Measurements from ENCODE around the gene P2RX7.

Gene P2RX7

DNA sequence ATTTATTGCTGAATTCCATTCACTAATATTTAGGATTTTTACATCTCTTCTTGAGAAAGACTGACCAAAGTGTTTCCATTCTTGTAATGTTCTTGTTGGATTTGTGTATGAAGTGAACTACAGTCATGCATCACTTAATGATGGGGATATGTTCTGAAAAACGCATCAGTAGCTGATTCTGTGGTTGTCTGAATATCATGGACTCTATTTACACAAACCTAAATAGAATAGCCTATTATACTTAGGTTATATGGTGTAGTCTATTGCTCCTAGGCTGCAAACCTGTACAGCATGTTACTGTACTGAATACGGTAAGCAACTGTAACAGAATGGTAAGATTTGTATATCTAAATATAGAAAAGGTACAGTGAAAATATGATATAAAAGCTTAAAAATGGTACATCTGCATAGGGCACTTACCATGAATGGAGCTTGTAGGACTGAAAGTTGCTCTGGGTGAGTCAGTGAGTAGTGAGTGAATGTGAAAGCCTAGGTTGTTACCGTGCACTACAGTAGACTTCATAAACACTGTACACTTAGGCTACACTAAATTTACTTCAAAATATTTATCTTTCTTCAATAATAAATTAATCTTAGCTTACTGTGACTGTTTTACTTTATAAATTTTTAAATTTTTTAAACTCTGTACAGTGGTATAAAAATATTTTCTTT lies 49.7 kb downstream of the P2RX7 start:
- Histone ChIP-seq H3K9me3 (ENCODE audit: control insufficient read depth, low read length) (no peaks in the 10 kb centered on the region), H3K4me1 (ENCODE audit: control insufficient read depth, insufficient read depth, low read length) (no peaks in the 10 kb centered on the region), H3K4me3 (ENCODE audit: low read length) (no peak overlapping the region), H3K9ac (ENCODE audit: low read length) (no peak overlapping the region), H3K27me3 (replicated peaks; ENCODE audit: control insufficient read depth, insufficient read depth, low read length) (no peaks in the 10 kb centered on the region), H3K36me3 (ENCODE audit: control insufficient read depth, insufficient read depth, low read length, severe bottlenecking) (no peaks in the 10 kb centered on the region)
- no peak for DNase-seq (ENCODE audit: low read depth)

GRCh38 chr12:121184425-121184824 lies 51.7 kb downstream of the P2RX7 start:
- Histone ChIP-seq H3K27me3 (replicated peaks; ENCODE audit: control insufficient read depth, insufficient read depth, low read length) (no peaks in the 10 kb centered on the region), H3K9ac (ENCODE audit: low read length) (no peak overlapping the region), H3K4me1 (ENCODE audit: control insufficient read depth, insufficient read depth, low read length) (no peaks in the 10 kb centered on the region), H3K4me3 (ENCODE audit: low read length) (no peak overlapping the region), H3K36me3 (ENCODE audit: control insufficient read depth, insufficient read depth, low read length, severe bottlenecking) (no peaks in the 10 kb centered on the region), H3K9me3 (ENCODE audit: control insufficient read depth, low read length) (no peaks in the 10 kb centered on the region)
- no peak for DNase-seq (ENCODE audit: low read depth)

DNA sequence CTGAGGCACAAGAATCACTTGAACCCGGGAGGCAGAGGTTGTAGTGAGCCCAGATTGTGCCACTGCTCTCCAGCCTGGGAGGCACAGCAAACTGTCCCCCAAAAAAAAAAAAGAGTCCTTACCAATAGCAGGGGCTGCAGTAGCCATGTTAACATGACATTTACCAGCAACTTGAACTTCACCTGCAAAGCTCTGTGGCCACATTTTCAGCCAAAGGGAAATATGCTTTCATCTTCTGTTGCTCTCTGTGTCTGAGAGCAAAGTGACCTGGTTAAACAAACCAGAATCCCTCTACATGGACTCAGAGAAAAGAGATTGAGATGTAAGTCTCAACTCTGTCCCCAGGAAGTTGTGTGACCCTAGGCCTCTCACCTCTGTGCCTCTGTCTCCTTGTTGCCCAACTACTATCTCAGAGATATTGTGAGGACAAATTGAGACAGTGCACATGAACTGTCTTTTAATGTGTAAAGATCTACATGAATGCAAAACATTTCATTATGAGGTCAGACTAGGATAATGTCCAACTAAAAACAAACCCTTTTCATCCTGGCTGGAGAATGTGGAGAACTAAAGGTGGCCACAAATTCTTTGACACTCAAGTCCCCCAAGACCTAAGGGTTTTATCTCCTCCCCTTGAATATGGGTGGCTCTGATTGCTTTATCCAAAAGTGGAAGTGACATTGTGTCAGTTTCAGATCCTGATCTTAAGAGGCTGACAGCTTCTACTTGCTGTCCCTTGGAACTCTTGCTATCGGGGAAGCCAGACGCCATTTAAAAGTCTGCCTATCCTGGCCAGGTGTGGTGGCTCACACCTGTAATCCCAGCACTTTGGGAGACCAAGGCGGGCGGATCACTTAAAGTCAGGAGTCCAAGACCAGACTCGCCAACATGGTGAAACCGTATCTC lies 52.6 kb downstream of the P2RX7 start:
- Histone ChIP-seq H3K4me1 (ENCODE audit: control insufficient read depth, insufficient read depth, low read length) (peaks cover under 1% of the 10 kb centered on the region), H3K27me3 (replicated peaks; ENCODE audit: control insufficient read depth, insufficient read depth, low read length) (no peaks in the 10 kb centered on the region), H3K36me3 (ENCODE audit: control insufficient read depth, insufficient read depth, low read length, severe bottlenecking) (no peaks in the 10 kb centered on the region), H3K4me3 (ENCODE audit: low read length) (no peak overlapping the region), H3K9ac (ENCODE audit: low read length) (no peak overlapping the region), H3K9me3 (ENCODE audit: control insufficient read depth, low read length) (no peaks in the 10 kb centered on the region)
- no peak for DNase-seq (ENCODE audit: low read depth)

- H3K4me1 ChIP-seq (ENCODE audit: control insufficient read depth, insufficient read depth, low read length), result peaks cover 12% of the 10 kb centered on the region
- no peaks in the 10 kb centered on the region for H3K9me3 ChIP-seq (ENCODE audit: control insufficient read depth, low read length)
- H3K4me3 ChIP-seq (ENCODE audit: low read length), result no peak overlapping the region
- DNase-seq (ENCODE audit: low read depth), result no peak
- H3K36me3 ChIP-seq (ENCODE audit: control insufficient read depth, insufficient read depth, low read length, severe bottlenecking), result no peaks in the 10 kb centered on the region
- H3K27me3 ChIP-seq (replicated peaks; ENCODE audit: control insufficient read depth, insufficient read depth, low read length), result no peaks in the 10 kb centered on the region
- H3K9ac ChIP-seq (ENCODE audit: low read length), result no peak overlapping the region
Observed at GRCh38 chr12:121186826-121187225, 54.1 kb downstream of the P2RX7 start.

DNA sequence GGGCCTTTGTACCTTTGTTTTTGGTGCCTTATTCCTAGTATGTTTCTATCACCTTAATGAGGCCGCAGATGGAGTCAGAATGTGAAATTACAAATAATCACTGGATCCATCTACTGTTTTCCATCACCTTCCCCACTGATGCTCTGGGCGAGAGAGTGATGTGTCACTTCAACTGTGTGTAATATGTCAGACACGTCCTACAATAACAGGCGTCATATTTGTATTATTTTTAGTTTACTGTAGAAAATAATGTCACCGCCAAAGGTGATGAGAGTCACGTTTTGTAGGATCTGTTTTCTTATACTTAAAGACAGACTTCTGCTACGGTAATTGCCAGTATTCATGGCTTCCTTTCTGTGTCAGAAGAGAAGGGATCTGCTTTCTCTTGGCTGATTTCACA lies 54.8 kb downstream of the P2RX7 start:
- DNase-seq (ENCODE audit: low read depth), result no peak
- Histone ChIP-seq H3K4me3 (ENCODE audit: low read length) (no peak overlapping the region), H3K27me3 (replicated peaks; ENCODE audit: control insufficient read depth, insufficient read depth, low read length) (no peaks in the 10 kb centered on the region), H3K36me3 (ENCODE audit: control insufficient read depth, insufficient read depth, low read length, severe bottlenecking) (no peaks in the 10 kb centered on the region), H3K9ac (ENCODE audit: low read length) (no peak overlapping the region), H3K9me3 (ENCODE audit: control insufficient read depth, low read length) (no peaks in the 10 kb centered on the region), H3K4me1 (ENCODE audit: control insufficient read depth, insufficient read depth, low read length) (peaks cover 12% of the 10 kb centered on the region)

GRCh38 chr12:121188227-121188626 lies 55.6 kb downstream of the P2RX7 start:
- DNase-seq (ENCODE audit: low read depth), result no peak
- H3K4me1 ChIP-seq (ENCODE audit: control insufficient read depth, insufficient read depth, low read length), result peaks cover 12% of the 10 kb centered on the region
- H3K27me3 ChIP-seq (replicated peaks; ENCODE audit: control insufficient read depth, insufficient read depth, low read length), result no peaks in the 10 kb centered on the region
- no peak overlapping the region for H3K4me3 ChIP-seq (ENCODE audit: low read length)
- no peak overlapping the region for H3K9ac ChIP-seq (ENCODE audit: low read length)
- no peaks in the 10 kb centered on the region for H3K9me3 ChIP-seq (ENCODE audit: control insufficient read depth, low read length)
- no peaks in the 10 kb centered on the region for H3K36me3 ChIP-seq (ENCODE audit: control insufficient read depth, insufficient read depth, low read length, severe bottlenecking)

DNA sequence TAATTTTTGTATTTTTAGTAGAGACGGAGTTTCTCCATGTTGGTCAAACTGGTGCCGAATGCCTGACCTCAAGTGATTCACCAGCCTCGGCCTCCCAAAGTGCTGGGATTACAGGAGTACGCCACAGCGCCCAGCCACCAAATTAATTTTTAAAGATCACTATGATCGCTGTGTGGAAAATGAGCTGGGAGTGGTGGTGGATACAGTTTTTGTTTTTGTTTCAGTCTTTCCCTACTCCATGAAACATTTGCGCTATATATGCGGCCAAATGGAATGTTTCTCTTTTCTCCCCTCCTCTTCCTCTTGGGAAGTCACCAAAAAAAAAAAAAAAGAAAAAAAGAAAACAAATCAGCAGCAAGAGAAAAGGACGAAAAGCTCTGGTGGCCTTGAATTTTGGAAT lies 56.5 kb downstream of the P2RX7 start:
- no peaks in the 10 kb centered on the region for H3K27me3 ChIP-seq (replicated peaks; ENCODE audit: control insufficient read depth, insufficient read depth, low read length)
- peaks cover 12% of the 10 kb centered on the region for H3K4me1 ChIP-seq (ENCODE audit: control insufficient read depth, insufficient read depth, low read length)
- no peak overlapping the region for H3K4me3 ChIP-seq (ENCODE audit: low read length)
- H3K9me3 ChIP-seq (ENCODE audit: control insufficient read depth, low read length), result no peaks in the 10 kb centered on the region
- no peaks in the 10 kb centered on the region for H3K36me3 ChIP-seq (ENCODE audit: control insufficient read depth, insufficient read depth, low read length, severe bottlenecking)
- no peak overlapping the region for H3K9ac ChIP-seq (ENCODE audit: low read length)
- no peak for DNase-seq (ENCODE audit: low read depth)

DNA sequence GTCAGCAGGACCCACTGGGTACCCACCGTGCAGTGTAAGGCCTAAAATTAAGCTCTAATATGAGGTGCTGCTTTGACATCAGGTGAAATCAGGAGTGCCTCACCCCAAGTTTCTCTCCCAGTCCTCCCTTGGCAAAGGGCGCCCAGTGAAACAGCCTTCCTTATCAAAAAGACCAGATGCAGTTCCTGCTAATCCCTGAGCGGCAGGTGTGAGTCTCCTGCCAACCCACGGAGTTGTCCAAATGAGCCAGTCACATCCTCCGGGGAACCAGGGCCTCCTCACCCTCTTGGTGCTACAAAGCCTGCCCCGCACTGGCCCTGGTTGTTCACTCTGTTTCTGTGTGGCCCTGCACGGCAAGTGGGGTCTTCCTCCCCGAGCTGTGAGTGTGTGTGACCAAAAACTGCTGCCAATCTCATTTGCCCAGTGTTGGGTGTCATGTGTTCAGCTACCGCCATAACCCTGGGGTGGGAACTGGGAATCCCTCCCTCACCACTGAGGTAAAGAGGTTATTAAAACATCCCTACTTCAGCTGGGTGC lies 57.0 kb downstream of the P2RX7 start:
- Histone ChIP-seq H3K4me1 (ENCODE audit: control insufficient read depth, insufficient read depth, low read length) (peaks cover 12% of the 10 kb centered on the region), H3K36me3 (ENCODE audit: control insufficient read depth, insufficient read depth, low read length, severe bottlenecking) (no peaks in the 10 kb centered on the region), H3K4me3 (ENCODE audit: low read length) (no peak overlapping the region), H3K9me3 (ENCODE audit: control insufficient read depth, low read length) (no peaks in the 10 kb centered on the region), H3K9ac (ENCODE audit: low read length) (no peak overlapping the region), H3K27me3 (replicated peaks; ENCODE audit: control insufficient read depth, insufficient read depth, low read length) (no peaks in the 10 kb centered on the region)
- no peak for DNase-seq (ENCODE audit: low read depth)

GRCh38 chr12:121190523-121191031 lies 57.9 kb downstream of the P2RX7 start:
- peak; percentile 88 for DNase-seq (ENCODE audit: low read depth)

DNA sequence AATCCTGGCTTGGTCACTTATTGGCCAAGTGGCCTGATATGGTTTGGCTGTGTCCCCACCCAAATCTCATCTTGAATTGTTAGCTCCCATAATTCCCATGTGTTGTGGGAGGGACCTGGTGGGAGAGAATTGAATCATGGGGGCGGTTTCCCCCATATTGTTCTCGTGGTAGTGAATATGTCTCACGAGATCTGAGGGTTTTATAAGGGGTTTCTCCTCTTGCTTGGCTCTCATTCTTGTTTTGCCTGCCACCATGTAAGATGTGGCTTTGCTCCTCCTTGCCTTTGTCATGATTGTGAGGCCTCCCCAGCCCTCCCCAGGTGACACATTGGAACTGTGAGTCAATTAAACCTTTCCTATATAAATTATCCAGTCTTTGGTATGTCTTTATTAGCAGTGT lies 58.5 kb downstream of the P2RX7 start:
- H3K4me3 ChIP-seq (ENCODE audit: low read length), result peak overlapping the region; percentile 38
- H3K27me3 ChIP-seq (replicated peaks; ENCODE audit: control insufficient read depth, insufficient read depth, low read length), result no peaks in the 10 kb centered on the region
- H3K9me3 ChIP-seq (ENCODE audit: control insufficient read depth, low read length), result no peaks in the 10 kb centered on the region
- no peak for DNase-seq (ENCODE audit: low read depth)
- no peaks in the 10 kb centered on the region for H3K36me3 ChIP-seq (ENCODE audit: control insufficient read depth, insufficient read depth, low read length, severe bottlenecking)
- H3K9ac ChIP-seq (ENCODE audit: low read length), result no peak overlapping the region
- peaks cover 12% of the 10 kb centered on the region for H3K4me1 ChIP-seq (ENCODE audit: control insufficient read depth, insufficient read depth, low read length)

More at GRCh38 chr12:121190523-121191031, 57.9 kb downstream of the P2RX7 start:
- peak overlapping the region; percentile 38 for H3K4me3 ChIP-seq (ENCODE audit: low read length)
- H3K36me3 ChIP-seq (ENCODE audit: control insufficient read depth, insufficient read depth, low read length, severe bottlenecking), result no peaks in the 10 kb centered on the region
- H3K4me1 ChIP-seq (ENCODE audit: control insufficient read depth, insufficient read depth, low read length), result peaks cover 12% of the 10 kb centered on the region
- H3K9me3 ChIP-seq (ENCODE audit: control insufficient read depth, low read length), result no peaks in the 10 kb centered on the region
- no peaks in the 10 kb centered on the region for H3K27me3 ChIP-seq (replicated peaks; ENCODE audit: control insufficient read depth, insufficient read depth, low read length)
- H3K9ac ChIP-seq (ENCODE audit: low read length), result peak overlapping the region; percentile 25

DNA sequence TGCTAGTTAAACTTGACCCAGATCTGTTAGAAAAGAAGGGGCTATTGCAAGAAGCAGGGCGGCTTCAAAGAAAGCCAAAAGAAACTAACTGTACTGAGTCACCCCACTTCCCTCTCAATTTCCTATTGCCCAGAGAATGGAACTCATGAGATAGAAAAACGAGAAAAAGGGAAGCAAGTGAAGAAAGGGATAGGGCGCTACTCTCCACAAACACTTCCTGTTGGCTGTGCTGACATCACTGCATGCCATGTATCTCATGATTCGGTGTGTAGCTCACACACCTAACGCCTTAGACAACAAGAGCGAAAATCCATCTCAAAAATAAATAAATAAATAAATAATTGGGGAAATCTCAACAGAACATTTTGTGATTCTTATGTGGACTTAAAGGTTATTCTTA lies 64.2 kb downstream of the P2RX7 start:
- H3K36me3 ChIP-seq (ENCODE audit: control insufficient read depth, insufficient read depth, low read length, severe bottlenecking), result no peaks in the 10 kb centered on the region
- no peaks in the 10 kb centered on the region for H3K27me3 ChIP-seq (replicated peaks; ENCODE audit: control insufficient read depth, insufficient read depth, low read length)
- DNase-seq (ENCODE audit: low read depth), result no peak

More for the DNA sequence above, 64.2 kb downstream of the P2RX7 start:
- Histone ChIP-seq H3K9ac (ENCODE audit: low read length) (no peak overlapping the region), H3K4me3 (ENCODE audit: low read length) (no peak overlapping the region), H3K9me3 (ENCODE audit: control insufficient read depth, low read length) (no peaks in the 10 kb centered on the region), H3K4me1 (ENCODE audit: control insufficient read depth, insufficient read depth, low read length) (no peaks in the 10 kb centered on the region)
